ENCODE data around the gene SIPA1L3. TPM values are rescaled to one million over a fixed set of nuclear protein-coding genes. Genes with fewer than 3 reads are reported as not detected.

Gene SIPA1L3
- total and polyA plus RNA-seq, 9 of the 15 experiments (the other 6 are each of a cell fraction or from before 2014, with no cell fraction given), result 0.01 to 6.1 (median 2.5) TPM

DNA sequence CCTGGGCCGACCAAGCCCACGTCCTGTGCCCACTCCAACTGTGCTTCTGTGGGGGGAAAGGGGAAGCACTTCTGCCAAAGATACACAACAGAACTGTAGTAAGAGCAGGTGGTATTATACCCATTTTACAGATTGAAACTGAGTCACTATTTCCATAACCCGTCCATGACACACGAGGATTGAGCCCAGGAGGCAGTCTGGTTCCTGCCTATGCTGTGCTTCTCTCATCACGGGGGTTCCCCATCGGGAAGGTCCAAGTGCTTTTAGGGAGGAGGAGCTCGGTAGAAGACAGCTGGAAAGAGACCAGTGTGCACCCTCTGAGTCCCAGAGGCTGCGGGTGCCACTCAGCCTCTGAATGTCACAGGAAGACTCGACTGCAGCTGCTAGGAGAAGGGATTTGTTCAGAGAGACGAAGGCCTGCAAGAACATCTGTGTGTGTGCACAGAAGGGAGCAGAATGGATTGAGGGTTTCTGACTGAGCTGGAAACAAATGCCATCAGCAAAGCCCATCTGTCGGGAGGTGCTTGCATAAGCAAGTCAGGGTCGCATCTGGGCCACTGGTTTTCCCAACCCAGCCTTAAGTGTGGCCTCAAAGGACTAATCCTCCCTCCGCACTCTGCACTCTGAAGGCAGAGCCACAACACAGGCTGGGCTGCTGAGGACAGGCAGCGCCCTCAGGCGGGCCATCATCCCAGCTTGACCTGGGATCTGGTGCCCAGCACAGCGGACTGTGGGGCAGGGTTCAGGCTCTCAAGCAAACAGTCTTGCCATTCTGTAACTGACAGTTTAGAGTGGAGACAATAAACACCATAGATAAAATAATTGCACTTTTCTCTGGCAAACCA, 167.1 kb downstream of the SIPA1L3 start (continued):
- TF ChIP-seq, protein P1, sequence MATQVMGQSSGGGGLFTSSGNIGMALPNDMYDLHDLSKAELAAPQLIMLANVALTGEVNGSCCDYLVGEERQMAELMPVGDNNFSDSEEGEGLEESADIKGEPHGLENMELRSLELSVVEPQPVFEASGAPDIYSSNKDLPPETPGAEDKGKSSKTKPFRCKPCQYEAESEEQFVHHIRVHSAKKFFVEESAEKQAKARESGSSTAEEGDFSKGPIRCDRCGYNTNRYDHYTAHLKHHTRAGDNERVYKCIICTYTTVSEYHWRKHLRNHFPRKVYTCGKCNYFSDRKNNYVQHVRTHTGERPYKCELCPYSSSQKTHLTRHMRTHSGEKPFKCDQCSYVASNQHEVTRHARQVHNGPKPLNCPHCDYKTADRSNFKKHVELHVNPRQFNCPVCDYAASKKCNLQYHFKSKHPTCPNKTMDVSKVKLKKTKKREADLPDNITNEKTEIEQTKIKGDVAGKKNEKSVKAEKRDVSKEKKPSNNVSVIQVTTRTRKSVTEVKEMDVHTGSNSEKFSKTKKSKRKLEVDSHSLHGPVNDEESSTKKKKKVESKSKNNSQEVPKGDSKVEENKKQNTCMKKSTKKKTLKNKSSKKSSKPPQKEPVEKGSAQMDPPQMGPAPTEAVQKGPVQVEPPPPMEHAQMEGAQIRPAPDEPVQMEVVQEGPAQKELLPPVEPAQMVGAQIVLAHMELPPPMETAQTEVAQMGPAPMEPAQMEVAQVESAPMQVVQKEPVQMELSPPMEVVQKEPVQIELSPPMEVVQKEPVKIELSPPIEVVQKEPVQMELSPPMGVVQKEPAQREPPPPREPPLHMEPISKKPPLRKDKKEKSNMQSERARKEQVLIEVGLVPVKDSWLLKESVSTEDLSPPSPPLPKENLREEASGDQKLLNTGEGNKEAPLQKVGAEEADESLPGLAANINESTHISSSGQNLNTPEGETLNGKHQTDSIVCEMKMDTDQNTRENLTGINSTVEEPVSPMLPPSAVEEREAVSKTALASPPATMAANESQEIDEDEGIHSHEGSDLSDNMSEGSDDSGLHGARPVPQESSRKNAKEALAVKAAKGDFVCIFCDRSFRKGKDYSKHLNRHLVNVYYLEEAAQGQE (IDR thresholded peaks at IDR 0.05; ENCODE audit: borderline replicate concordance), result peak; percentile 45; the same call in 1 of the 2 replicates
- TF ChIP-seq, protein P1 (CRISPR knock-in tag; IDR thresholded peaks at IDR 0.05; ENCODE audit: low read depth), result no peak
- TF ChIP-seq, protein P2, sequence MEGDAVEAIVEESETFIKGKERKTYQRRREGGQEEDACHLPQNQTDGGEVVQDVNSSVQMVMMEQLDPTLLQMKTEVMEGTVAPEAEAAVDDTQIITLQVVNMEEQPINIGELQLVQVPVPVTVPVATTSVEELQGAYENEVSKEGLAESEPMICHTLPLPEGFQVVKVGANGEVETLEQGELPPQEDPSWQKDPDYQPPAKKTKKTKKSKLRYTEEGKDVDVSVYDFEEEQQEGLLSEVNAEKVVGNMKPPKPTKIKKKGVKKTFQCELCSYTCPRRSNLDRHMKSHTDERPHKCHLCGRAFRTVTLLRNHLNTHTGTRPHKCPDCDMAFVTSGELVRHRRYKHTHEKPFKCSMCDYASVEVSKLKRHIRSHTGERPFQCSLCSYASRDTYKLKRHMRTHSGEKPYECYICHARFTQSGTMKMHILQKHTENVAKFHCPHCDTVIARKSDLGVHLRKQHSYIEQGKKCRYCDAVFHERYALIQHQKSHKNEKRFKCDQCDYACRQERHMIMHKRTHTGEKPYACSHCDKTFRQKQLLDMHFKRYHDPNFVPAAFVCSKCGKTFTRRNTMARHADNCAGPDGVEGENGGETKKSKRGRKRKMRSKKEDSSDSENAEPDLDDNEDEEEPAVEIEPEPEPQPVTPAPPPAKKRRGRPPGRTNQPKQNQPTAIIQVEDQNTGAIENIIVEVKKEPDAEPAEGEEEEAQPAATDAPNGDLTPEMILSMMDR (IDR thresholded peaks at IDR 0.05 in 2 of 3, conservative IDR thresholded peaks at IDR 0.05 in 1 of 3; ENCODE audit: insufficient read depth in 2 of 3, low read depth in 1 of 3, low read length in 3 of 3), result peak; percentile 36 to 47 (median 41); a peak in 5 of 6 replicates
- TF ChIP-seq BCOR (IDR thresholded peaks at IDR 0.05), result peak; percentile 43; the same call in 1 of the 2 replicates
- TF ChIP-seq, protein P3, sequence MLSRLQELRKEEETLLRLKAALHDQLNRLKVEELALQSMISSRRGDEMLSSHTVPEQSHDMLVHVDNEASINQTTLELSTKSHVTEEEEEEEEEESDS (CRISPR knock-in tag; IDR thresholded peaks at IDR 0.05), result no peak
- peak; percentile 42 for TF ChIP-seq RBM25 (IDR thresholded peaks at IDR 0.05; ENCODE audit: low read depth, low read length, severe bottlenecking)
- 0 out of 2 replicates have a peak, but pooled peaks have one; percentile 13 for TF ChIP-seq SMC3 (conservative IDR thresholded peaks at IDR 0.05; ENCODE audit: insufficient read depth, low read depth, low read length)
- 0 out of 2 replicates have a peak, but pooled peaks have one; percentile 37 for TF ChIP-seq ADNP (tag; IDR thresholded peaks at IDR 0.05)

Data from K562 (cell line).